Activated naive CD8-positive, alpha-beta T cell treated with anti-CD3 and anti-CD28 coated beads, Interleukin-2, amount 50 U/mL, for 24 hours (primary cell): Measurements from ENCODE around the gene PPP6R1.

Experiments used
- ATAC-seq: fragments of 150-1000 bp; cut with Tn5 transposase; one replicate; pipeline ENCODE4 v1.10.0; 2021
- DNase-seq: peaks from one replicate; pipeline ENCODE4 v3.0.0; 2021
- H3K27ac Mint-ChIP-seq: one replicate; pipeline ENCODE4 v1.8.0; 2021; ENCODE audit warnings: mild to moderate bottlenecking, mixed read lengths
- H3K27me3 Mint-ChIP-seq: one replicate; pipeline ENCODE4 v1.8.0; 2021; ENCODE audit warnings: mixed read lengths
- H3K36me3 Mint-ChIP-seq: one replicate; pipeline ENCODE4 v1.8.0; 2021; ENCODE audit warnings: low read depth, mixed read lengths
- H3K4me1 Mint-ChIP-seq: one replicate; pipeline ENCODE4 v1.8.0; 2021; ENCODE audit warnings: mixed read lengths
- H3K4me3 Mint-ChIP-seq: one replicate; pipeline ENCODE4 v1.8.0; 2021; ENCODE audit warnings: mild to moderate bottlenecking, moderate library complexity, mixed read lengths
- H3K9me3 Mint-ChIP-seq: one replicate; pipeline ENCODE4 v1.8.0; 2021; ENCODE audit warnings: mixed read lengths

Gene PPP6R1

GRCh38 chr19:55189403-55189835 lies 69.4 kb downstream of the PPP6R1 start:
- peaks cover 4% of the 10 kb centered on the region for H3K4me1 Mint-ChIP-seq
- ATAC-seq (no peak), DNase-seq (no peak)
- no peaks in the 10 kb centered on the region for H3K36me3 Mint-ChIP-seq
- H3K4me3 Mint-ChIP-seq = no peak overlapping the region
- H3K9me3 Mint-ChIP-seq = no peaks in the 10 kb centered on the region
- H3K27ac Mint-ChIP-seq = no peak overlapping the region
- peaks cover 9% of the 10 kb centered on the region for H3K27me3 Mint-ChIP-seq

GRCh38 chr19:55188625-55189024 lies 70.2 kb downstream of the PPP6R1 start:
- no peak for DNase-seq
- Mint-ChIP-seq H3K9me3 (no peaks in the 10 kb centered on the region), H3K27me3 (peaks cover 11% of the 10 kb centered on the region), H3K27ac (no peak overlapping the region), H3K4me1 (peaks cover 4% of the 10 kb centered on the region), H3K4me3 (no peak overlapping the region), H3K36me3 (no peaks in the 10 kb centered on the region)
- ATAC-seq = no peak

DNA sequence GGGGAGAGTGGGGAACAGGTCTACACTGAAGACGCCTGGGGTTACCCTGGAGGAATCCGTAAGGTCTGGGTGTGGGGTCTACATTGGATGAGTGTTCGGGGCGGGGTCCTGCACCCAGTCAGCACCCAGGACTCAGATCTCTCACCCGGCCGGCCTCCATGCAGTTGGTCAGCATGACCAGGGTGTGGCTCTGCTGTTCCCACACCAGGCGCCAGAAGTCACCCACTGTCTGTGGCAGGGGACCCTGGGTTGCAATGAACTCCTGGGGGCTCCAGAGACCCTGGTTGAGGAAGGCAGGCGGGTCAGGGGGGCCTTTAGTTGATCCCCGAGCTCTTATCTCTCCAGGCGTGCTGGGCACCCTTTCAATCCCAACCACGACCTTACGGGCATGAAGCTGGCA lies 72.7 kb downstream of the PPP6R1 start:
- Mint-ChIP-seq H3K27me3 (peaks cover 24% of the 10 kb centered on the region), H3K4me1 (peaks cover 4% of the 10 kb centered on the region)

DNA sequence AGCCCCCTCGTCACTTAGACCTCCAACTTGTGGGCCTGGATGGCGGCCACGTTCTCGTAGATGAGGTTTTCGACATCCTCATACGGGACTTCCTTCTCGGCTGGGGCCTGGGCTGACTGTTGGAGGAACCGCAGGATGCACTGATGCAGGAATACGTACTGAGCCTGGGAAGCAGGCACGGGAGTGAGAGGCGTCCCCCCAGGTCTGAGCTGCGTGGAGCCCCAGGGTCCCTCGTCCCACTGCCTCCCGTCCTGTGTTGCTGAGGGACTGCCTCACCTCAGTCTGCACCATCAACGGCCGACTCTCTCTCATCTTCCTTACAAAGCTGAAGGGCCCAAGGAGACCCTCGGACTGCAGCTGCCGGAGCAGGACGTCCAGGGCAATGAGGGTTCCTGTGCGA lies 77.1 kb downstream of the PPP6R1 start:
- no peak overlapping the region for H3K27ac Mint-ChIP-seq
- peaks cover 18% of the 10 kb centered on the region for H3K4me1 Mint-ChIP-seq
- no peak overlapping the region for H3K4me3 Mint-ChIP-seq
- DNase-seq (no peak), ATAC-seq (no peak)
- no peaks in the 10 kb centered on the region for H3K9me3 Mint-ChIP-seq
- H3K36me3 Mint-ChIP-seq = no peaks in the 10 kb centered on the region
- peaks cover 56% of the 10 kb centered on the region for H3K27me3 Mint-ChIP-seq

More for the DNA sequence above, 72.7 kb downstream of the PPP6R1 start:
- no peaks in the 10 kb centered on the region for H3K36me3 Mint-ChIP-seq
- DNase-seq (no peak), ATAC-seq (no peak)
- no peaks in the 10 kb centered on the region for H3K9me3 Mint-ChIP-seq
- H3K4me3 Mint-ChIP-seq = no peak overlapping the region
- no peak overlapping the region for H3K27ac Mint-ChIP-seq
